ENCODE measurements around the gene SATB1.

GRCh38 chr3:18469775-18470174 lies 44.6 kb upstream of the SATB1 start:
- TF ChIP-seq CTCF (conservative IDR thresholded peaks at IDR 0.05; ENCODE audit: low read length) (no peak), EZH2phosphoT487 (IDR thresholded peaks at IDR 0.05; ENCODE audit: borderline replicate concordance) (no peak)
